ENCODE measurements around the gene MAGEB2.

DNA sequence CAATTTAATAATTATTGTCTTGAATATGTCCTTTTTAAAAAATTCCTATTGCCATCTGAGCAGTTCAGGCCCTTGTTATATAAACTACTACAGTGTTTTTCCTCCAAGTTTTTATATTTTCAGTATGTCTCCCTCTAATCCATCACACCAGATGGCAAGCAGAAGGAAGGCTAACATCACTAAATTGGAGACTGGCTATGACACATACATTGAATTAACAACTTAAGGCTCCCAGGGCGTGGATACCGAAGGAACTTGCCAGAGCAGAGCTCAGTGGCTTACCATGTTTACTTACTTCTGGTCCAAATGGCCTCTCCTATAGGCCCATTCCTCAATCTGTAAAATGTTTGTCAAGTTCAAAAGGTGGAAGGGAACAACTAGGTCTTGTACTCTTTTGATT, 44.6 kb downstream of the MAGEB2 start:
- TF ChIP-seq POLR2AphosphoS5 (IDR thresholded peaks at IDR 0.05; ENCODE audit: low read depth) (no peak), GABPA (IDR thresholded peaks at IDR 0.05; ENCODE audit: low read depth) (no peak), SPI1 (IDR thresholded peaks at IDR 0.05; ENCODE audit: borderline replicate concordance, low read depth) (no peak)
- TF ChIP-seq, protein P1, sequence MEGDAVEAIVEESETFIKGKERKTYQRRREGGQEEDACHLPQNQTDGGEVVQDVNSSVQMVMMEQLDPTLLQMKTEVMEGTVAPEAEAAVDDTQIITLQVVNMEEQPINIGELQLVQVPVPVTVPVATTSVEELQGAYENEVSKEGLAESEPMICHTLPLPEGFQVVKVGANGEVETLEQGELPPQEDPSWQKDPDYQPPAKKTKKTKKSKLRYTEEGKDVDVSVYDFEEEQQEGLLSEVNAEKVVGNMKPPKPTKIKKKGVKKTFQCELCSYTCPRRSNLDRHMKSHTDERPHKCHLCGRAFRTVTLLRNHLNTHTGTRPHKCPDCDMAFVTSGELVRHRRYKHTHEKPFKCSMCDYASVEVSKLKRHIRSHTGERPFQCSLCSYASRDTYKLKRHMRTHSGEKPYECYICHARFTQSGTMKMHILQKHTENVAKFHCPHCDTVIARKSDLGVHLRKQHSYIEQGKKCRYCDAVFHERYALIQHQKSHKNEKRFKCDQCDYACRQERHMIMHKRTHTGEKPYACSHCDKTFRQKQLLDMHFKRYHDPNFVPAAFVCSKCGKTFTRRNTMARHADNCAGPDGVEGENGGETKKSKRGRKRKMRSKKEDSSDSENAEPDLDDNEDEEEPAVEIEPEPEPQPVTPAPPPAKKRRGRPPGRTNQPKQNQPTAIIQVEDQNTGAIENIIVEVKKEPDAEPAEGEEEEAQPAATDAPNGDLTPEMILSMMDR (IDR thresholded peaks at IDR 0.05; ENCODE audit: insufficient read depth, low read length), result no peak
- TF ChIP-seq, protein P2, sequence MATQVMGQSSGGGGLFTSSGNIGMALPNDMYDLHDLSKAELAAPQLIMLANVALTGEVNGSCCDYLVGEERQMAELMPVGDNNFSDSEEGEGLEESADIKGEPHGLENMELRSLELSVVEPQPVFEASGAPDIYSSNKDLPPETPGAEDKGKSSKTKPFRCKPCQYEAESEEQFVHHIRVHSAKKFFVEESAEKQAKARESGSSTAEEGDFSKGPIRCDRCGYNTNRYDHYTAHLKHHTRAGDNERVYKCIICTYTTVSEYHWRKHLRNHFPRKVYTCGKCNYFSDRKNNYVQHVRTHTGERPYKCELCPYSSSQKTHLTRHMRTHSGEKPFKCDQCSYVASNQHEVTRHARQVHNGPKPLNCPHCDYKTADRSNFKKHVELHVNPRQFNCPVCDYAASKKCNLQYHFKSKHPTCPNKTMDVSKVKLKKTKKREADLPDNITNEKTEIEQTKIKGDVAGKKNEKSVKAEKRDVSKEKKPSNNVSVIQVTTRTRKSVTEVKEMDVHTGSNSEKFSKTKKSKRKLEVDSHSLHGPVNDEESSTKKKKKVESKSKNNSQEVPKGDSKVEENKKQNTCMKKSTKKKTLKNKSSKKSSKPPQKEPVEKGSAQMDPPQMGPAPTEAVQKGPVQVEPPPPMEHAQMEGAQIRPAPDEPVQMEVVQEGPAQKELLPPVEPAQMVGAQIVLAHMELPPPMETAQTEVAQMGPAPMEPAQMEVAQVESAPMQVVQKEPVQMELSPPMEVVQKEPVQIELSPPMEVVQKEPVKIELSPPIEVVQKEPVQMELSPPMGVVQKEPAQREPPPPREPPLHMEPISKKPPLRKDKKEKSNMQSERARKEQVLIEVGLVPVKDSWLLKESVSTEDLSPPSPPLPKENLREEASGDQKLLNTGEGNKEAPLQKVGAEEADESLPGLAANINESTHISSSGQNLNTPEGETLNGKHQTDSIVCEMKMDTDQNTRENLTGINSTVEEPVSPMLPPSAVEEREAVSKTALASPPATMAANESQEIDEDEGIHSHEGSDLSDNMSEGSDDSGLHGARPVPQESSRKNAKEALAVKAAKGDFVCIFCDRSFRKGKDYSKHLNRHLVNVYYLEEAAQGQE (IDR thresholded peaks at IDR 0.05; ENCODE audit: insufficient replicate concordance, low read depth), result no peak
